ENCODE results near the gene LRRC15.

LRRC15 gene

GRCh38 chr3:194339840-194340239 is 29.7 kb downstream of the LRRC15 start:
- TF ChIP-seq CTCF (IDR thresholded peaks at IDR 0.05; ENCODE audit: low read depth, low read length) (no peak), POLR2A (IDR thresholded peaks at IDR 0.05; ENCODE audit: extremely low read depth, insufficient read length) (no peak), MAX (IDR thresholded peaks at IDR 0.05; ENCODE audit: low read depth, low read length) (no peak), MYC (IDR thresholded peaks at IDR 0.05; ENCODE audit: low read depth, low read length) (no peak)
- H3K4me3 ChIP-seq (ENCODE audit: low read depth, low read length), result no peak overlapping the region
- no peak for DNase-seq (ENCODE audit: low read depth)

- TF ChIP-seq POLR2A (IDR thresholded peaks at IDR 0.05; ENCODE audit: extremely low read depth, insufficient read length) (no peak), CTCF (IDR thresholded peaks at IDR 0.05; ENCODE audit: low read depth, low read length) (peak; percentile 24)
- DNase-seq (ENCODE audit: low read depth), result no peak
- H3K4me3 ChIP-seq (ENCODE audit: low read depth, low read length), result no peak overlapping the region
Measured at GRCh38 chr3:194339356-194339755, 30.2 kb downstream of the LRRC15 start.

- no peak for TF ChIP-seq MYC (IDR thresholded peaks at IDR 0.05; ENCODE audit: low read depth, low read length)
- no peak for TF ChIP-seq POLR2A (IDR thresholded peaks at IDR 0.05; ENCODE audit: extremely low read depth, insufficient read length)
- TF ChIP-seq MAX (IDR thresholded peaks at IDR 0.05; ENCODE audit: low read depth, low read length), result no peak
- no peak for TF ChIP-seq CTCF (IDR thresholded peaks at IDR 0.05; ENCODE audit: low read depth, low read length)
- DNase-seq (ENCODE audit: low read depth), result no peak
- H3K4me3 ChIP-seq (ENCODE audit: low read depth, low read length), result no peak overlapping the region
Measured at GRCh38 chr3:194337965-194338753, 31.4 kb downstream of the LRRC15 start.

GRCh38 chr3:194336601-194337355 is 32.8 kb downstream of the LRRC15 start:
- no peak for DNase-seq (ENCODE audit: low read depth)
- no peak overlapping the region for H3K4me3 ChIP-seq (ENCODE audit: low read depth, low read length)
- TF ChIP-seq MAX (IDR thresholded peaks at IDR 0.05; ENCODE audit: low read depth, low read length), result no peak
- no peak for TF ChIP-seq CTCF (IDR thresholded peaks at IDR 0.05; ENCODE audit: low read depth, low read length)
- no peak for TF ChIP-seq MYC (IDR thresholded peaks at IDR 0.05; ENCODE audit: low read depth, low read length)
- TF ChIP-seq POLR2A (IDR thresholded peaks at IDR 0.05; ENCODE audit: extremely low read depth, insufficient read length), result no peak

GRCh38 chr3:194333981-194334320 is 35.6 kb downstream of the LRRC15 start:
- H3K4me3 ChIP-seq (ENCODE audit: low read depth, low read length), result no peak overlapping the region
- DNase-seq (ENCODE audit: low read depth), result no peak
- TF ChIP-seq MAX (IDR thresholded peaks at IDR 0.05; ENCODE audit: low read depth, low read length) (peak; percentile 85), POLR2A (IDR thresholded peaks at IDR 0.05; ENCODE audit: extremely low read depth, insufficient read length) (no peak), MYC (IDR thresholded peaks at IDR 0.05; ENCODE audit: low read depth, low read length) (peak; percentile 84)

- DNase-seq (ENCODE audit: low read depth), result peak; percentile 87
- no peak for TF ChIP-seq POLR2A (IDR thresholded peaks at IDR 0.05; ENCODE audit: extremely low read depth, insufficient read length)
- peak; percentile 77 for TF ChIP-seq CTCF (IDR thresholded peaks at IDR 0.05; ENCODE audit: low read depth, low read length)
- H3K4me3 ChIP-seq (ENCODE audit: low read depth, low read length), result peak overlapping the region; percentile 44
Measured at GRCh38 chr3:194333212-194333980, 36.1 kb downstream of the LRRC15 start.

Measured in NB4 (cell line).